GM21528 (cell line): ENCODE data around the gene KCNH2.
"Not testable (repeated sequence)": the region's sequence is repeated elsewhere in the genome, so short reads cannot be mapped to it uniquely, and the experiment has no call there.

ENCODE experiments used
- ATAC-seq: cut with Tn5 transposase; IDR thresholded peaks from one replicate; pipeline ENCODE4 v1.9.1; 2021; ENCODE audit warnings: mild to moderate bottlenecking, moderate library complexity; ENCODE audit not compliant: unreplicated experiment, low FRiP score

Gene KCNH2, protein sequence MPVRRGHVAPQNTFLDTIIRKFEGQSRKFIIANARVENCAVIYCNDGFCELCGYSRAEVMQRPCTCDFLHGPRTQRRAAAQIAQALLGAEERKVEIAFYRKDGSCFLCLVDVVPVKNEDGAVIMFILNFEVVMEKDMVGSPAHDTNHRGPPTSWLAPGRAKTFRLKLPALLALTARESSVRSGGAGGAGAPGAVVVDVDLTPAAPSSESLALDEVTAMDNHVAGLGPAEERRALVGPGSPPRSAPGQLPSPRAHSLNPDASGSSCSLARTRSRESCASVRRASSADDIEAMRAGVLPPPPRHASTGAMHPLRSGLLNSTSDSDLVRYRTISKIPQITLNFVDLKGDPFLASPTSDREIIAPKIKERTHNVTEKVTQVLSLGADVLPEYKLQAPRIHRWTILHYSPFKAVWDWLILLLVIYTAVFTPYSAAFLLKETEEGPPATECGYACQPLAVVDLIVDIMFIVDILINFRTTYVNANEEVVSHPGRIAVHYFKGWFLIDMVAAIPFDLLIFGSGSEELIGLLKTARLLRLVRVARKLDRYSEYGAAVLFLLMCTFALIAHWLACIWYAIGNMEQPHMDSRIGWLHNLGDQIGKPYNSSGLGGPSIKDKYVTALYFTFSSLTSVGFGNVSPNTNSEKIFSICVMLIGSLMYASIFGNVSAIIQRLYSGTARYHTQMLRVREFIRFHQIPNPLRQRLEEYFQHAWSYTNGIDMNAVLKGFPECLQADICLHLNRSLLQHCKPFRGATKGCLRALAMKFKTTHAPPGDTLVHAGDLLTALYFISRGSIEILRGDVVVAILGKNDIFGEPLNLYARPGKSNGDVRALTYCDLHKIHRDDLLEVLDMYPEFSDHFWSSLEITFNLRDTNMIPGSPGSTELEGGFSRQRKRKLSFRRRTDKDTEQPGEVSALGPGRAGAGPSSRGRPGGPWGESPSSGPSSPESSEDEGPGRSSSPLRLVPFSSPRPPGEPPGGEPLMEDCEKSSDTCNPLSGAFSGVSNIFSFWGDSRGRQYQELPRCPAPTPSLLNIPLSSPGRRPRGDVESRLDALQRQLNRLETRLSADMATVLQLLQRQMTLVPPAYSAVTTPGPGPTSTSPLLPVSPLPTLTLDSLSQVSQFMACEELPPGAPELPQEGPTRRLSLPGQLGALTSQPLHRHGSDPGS

DNA sequence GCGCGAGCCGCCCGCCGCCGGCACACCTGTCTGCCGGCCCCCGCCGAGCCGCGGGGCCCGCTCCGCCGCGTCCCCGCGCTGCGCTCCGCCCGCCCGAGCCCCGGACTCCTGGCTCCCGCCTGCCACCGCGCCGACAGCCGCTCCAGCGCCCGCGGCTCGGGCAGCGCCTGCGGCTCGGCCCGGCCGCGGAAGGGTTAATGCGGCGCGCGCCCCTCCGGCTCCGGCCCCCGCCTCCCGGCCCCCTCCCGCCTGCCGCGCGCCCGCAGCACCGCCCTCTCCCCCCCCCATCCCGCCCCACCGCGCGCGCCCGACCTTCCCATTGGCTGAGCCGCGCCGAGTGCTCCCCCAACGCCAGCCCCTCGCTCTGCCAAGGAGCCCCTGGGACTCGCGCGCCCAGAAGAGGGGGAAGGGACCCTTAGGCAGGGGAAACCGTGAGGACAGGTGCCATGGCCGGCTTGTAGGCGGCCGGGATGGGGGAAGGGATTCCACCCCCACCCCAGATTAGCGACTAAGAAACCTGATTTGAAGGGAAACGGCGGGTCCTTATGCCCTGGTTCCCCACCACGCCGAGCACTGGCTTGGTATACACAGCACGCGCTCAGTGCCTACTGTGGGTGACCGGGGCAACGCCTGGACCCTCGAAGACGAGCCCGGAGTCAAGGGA, at the start of gene KCNH2:
KCNH2 (minus strand) TSS at position 196 of the 664 bp plus-strand sequence. CDS start 408 bp downstream, outside the sequence.
- no peak for ATAC-seq

DNA sequence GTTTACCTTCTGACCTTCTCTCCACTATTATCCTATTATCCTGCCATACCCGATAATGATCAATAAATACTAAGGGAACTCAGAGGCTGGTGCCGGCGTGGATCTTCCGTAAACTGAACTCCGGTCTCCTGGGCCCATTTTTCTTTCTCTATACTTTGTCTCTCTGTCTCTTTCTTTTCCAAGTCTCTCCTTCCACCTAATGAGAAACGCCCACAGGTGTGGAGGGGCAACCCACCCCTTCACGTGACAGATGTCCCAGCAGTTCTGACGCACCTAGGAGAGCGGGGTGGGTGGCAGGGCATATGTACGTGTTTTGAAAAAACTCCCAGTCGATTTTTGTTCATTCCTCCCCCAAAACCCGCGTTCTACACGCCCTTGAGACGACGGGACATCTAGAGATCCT, 49.6 kb upstream of the KCNH2 start:
- not testable (repeated sequence) for ATAC-seq

DNA sequence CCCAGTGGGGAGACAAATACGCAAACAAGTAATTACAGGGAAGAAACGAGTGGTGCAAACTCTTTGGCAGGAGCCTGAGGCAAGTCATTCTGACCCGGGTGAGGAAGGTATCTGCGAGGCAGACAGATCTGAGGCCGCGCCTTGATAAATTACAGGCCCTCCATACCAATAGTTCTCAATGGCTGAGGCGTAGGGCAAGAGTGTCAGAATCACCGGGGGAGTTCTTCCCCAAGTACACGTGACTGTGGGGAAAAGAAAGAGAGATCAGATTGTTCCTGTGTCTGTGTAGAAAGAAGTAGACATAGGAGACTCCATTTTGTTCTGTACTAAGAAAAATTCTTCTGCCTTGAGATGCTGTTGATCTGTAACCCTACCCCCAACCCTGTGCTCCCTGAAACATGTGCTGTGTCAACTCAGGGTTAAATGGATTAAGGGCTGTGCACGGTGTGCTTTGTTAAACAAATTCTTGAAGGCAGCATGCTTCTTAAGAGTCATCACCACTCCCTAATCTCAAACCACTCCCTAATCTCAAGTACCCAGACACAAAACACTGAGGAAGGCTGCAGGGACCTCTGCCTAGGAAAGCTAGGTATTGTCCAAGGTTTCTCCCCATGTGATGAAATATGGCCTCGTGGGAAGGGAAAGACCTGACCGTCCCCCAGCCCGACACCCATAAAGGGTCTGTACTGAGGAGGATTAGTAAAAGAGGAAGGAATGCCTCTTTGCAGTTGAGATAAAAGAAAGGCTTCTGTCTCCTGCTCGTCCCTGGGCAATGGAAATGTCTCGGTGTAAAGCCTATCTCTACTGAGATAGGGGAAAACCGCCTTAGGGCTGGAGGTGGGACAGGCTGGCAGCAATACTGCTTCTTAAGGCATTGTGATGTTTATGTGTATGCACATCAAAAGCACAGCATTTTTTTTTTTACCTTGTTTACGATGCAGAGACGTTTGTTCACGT, 48.9 kb upstream of the KCNH2 start:
- ATAC-seq: not testable (repeated sequence)

DNA sequence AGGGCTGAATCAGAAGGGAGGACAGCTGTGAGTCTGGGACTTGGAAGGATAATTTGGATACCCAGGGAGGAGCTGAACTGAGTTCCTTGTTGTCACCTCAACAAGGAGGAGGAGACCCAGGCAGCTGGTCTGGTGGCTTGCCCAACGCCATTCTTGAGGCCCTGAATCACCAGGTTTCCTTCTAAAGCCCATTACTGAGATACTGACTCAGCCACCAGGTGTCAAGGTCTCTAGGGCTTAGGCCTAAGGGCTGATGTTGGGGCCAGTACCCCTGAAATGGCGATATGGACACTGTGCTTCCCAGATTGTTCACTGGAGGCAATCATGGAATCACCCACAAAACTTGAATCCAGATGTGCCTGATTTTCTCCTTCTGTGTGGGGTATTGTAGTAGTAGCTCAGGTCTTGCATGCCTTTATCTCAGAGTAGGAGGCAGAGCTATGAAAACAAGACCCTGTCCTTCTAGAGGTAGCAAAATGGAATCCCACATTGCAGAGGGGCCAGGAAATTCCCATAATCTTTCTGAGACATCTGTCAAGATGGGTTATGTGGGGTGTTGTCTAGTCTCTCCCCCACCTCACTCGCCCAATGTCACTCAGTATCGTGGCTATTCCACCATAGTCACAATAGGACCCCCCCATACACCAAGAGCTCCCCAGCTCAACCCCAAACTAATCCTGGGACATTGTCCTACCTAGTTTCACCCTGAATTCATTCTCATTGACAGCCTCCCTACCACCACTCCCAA, 48.0 kb upstream of the KCNH2 start:
- no peak for ATAC-seq

DNA sequence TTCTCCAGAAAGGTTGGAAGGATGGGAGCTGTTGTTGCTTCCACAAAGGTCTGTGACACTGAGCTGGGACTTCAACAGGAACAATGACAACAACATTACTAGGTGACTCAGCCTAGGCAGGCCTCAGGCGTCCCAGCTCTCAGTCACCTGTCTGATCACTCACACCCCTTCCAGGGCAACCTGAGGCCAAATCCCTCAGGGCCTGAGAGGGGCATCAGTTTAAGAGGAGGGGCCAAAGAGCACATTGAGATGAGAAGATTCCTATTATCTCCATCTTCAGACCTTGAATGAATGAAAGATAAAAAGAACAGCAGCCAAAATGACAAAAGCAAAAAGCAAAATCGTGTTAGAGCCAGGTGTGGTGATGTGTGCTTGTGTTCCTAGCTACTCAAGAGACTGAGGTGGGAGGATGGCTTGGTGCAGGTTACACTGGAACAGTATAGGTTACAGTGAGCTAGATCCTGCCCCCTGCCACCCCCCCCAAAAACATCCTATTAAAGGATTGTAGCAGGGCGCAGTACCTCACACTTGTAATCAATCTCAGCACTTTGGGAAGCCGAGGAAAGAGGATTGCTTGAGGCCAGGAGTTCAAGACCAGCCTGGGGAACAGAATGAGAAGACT, 46.4 kb upstream of the KCNH2 start, which contains the start of gene ATG9B:
ATG9B (minus strand) TSS at position 60 of the 622 bp plus-strand sequence. CDS start 71 bp downstream, outside the sequence.
- ATAC-seq: no peak

DNA sequence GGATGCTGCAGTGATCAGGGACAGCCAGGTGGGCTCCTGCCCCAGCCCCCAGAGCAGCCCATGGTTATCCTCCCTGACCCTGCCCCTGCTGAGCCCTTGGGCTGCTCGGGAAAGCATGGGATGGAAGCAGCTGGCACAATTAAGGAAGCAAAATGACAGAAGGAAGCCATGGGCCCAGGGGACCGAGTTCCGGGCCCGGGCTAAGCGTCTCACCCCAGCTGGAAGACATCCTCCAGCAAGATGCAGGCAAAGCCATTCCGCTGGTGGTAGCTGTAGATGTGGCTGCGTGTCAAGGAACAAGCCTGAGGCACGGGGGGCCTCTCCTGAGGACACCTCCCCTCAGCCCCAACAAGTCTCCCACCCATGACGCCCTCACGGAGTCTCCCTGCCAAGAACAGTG, 45.1 kb upstream of the KCNH2 start:
- ATAC-seq: no peak

DNA sequence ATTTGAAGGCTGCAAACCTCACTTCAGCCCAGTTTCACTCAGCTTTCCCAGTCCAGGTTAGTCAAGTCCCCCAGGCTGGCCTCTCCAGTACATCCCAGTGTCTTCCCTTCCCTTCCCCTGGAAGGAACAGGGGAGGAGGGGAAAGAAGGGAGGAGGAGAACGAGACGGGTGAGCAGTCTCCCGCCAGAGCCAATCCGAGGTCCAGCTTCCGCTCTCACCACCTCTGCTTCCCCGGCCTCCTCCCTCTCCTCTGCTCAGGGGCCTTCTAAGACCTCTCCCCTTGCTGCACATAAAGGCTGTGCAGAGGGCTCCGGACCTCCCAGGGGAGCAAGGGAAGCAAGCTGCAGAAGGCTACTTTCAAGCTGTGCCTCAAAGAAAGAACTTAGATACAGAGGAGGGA, 42.1 kb upstream of the KCNH2 start:
- no peak for ATAC-seq

DNA sequence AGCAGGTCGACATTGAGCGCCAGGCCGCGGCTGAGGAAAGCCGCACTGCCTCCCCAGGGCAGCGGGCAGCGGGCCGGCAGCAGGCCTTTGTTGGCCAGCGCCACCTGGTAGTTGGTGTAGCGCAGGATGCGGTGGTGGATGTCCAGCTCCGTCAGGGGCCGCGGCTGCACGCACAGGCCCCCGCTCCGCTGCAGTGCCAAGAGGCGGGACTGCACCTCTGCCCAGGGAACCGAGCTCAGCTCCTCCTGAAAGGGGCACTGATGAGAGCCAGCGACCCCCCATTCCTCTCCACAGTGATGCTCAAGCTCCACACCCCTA, 41.0 kb upstream of the KCNH2 start:
- no peak for ATAC-seq

DNA sequence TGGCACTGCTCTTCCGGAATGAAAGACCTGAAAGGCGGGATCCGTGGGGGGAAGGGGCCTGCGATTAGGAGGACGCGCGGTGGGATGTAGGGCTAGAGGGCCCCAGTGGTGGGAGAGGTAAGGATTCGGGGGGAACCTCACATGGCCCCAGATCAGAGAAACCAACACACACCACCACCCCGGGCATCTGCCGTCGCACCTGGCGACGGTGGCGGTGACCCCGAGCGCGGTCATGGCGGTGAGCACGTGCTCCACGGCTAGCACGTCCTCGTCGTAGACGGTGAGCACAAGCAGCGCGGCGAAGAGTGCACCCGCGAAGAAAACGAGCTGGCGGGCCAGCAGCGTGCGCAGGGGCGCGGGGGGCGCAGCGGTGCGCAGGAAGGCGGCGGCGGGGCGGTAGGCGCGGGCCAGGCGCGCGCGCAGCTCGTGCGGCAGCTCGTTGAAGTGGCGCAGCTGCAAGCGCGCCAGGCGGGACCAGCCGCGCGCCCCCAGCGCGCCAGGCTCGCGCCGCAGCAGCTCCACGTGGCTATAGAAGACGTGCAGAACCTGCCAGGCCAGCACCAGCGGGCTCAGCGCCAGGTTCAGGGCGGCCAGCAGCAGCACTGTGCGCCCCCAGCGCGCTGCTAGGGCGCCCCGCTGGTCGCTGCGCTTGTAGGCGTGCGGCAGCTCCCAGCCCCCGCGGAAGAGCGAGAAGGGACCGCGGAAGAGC, 40.5 kb upstream of the KCNH2 start:
- no peak for ATAC-seq

DNA sequence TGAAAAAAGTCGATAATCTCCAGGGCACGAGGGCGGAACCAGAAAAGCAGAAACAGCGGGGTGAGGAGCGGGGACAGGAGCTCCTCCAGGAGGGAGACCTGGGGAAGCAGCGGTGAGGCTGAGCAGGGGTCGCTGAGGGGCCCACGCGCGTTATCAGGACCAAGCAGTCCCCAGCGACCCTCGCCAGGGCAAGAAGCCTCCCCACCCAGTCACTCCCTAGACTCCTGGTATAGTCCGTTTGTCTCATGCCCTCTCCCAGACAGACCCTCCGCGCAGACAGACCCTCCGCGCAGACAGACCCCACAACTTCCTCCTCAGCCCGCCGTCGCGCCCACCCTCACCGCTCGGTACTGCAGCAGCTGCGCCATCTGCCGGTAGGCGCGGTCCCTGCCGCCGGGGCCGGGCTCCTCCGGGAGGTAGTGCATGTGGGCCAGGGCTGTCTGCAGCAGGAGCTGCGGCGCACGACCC, 39.9 kb upstream of the KCNH2 start:
- no peak for ATAC-seq

DNA sequence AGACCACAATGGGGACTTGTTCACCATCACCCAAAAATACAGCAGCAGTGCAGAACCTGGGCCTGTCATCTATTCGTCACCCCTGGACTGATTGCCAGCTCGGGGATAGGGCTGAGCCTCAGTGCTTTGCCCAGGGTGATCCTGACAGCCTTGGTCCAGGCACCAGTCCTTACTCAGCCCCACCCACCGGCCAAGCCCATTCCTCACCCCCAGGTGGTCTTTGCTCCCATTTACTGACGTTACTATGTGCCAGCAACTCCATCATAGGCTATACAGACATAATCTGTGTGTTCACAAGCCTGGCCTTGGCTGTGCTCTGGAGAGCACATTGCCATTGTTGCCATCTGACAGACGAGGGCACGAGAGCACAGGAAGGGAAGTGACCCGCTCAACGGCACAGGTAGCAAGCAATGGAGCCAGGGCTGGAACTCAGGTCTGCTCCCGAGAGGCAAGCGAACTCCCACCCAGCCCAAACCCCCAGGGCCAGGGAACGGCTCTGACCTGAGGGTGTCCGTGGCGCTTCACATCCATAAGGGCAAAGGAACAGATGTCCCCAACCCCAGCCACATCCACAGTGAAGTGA, 39.3 kb upstream of the KCNH2 start:
- ATAC-seq: no peak

DNA sequence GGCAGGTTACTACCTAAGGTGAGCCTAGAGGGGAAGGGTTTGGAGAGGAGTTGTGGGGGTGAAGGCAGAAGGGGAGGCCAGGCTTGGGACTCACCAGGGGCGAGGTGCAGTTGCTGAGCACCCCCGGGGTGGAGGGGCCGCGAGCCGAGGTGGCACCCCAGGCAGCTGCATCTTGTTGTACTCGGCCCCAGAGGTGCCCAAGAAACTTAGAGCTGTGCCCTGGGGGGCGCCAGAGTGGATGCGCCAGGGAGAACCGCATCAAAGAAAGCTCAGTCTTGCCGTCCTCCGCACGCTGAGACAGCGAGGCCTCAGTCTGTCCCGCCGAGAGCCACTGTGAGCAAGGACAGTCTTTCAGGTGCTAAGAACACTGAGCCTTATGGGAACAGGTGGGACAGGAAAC, 38.8 kb upstream of the KCNH2 start:
- no peak for ATAC-seq

DNA sequence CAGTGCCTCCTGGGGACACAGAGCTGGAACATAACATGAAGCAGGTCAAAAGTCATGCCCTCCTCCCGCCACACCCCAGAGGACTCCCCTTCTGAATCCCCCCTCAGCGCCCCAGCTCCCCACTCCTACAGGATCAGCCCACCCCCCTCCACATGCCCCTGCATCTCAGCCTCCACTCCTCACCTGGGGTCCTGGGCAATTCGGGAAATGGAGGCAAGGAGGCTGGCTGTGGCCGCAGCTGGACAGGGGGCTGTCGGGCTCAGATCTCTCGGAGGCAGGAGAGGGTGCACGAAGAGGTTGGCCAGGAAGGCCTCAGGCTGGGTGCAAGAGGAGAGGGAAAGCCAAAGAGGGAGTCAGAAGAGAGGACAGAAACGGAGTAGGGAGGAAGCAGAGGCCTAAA, 38.4 kb upstream of the KCNH2 start:
- ATAC-seq: no peak

DNA sequence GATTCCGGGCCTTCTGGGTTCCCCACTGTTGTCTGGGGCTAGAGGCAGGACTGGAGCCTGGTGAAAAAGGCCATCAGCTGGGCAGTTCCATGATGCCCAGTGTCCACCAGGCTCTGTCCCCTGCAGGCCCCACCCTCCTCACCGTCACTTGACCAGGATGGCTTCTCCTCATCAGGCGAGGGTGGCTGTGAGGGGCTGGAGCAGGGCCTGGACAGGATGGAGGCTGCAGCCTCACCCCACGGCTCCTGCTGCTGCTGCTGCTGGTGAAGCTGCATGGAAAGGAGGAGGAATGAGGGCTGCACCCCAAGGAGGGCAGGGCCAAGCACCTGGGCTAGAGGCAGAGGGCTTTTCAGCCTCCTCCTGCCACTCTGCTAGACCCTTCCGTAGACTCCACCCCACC, 37.8 kb upstream of the KCNH2 start:
- ATAC-seq: no peak

DNA sequence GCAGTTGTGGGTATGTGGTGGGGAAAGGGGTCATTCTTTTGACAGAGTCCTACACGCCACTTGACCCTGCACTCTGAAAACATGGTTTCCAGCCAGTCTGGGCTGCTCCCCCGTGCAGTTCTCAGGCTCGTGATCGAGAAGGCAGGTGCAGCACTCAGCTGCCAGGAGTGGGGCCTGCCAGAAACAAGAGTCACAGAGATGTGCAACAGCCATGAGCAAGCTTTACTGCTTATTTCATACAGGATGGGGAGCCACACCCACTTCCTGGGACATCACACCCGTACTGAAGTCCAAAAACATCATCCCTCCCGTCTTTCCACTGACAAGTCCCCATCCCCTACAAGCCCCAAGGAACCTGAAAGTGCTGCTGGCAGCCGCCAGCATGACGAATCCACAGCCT, 36.8 kb upstream of the KCNH2 start:
- ATAC-seq: no peak

DNA sequence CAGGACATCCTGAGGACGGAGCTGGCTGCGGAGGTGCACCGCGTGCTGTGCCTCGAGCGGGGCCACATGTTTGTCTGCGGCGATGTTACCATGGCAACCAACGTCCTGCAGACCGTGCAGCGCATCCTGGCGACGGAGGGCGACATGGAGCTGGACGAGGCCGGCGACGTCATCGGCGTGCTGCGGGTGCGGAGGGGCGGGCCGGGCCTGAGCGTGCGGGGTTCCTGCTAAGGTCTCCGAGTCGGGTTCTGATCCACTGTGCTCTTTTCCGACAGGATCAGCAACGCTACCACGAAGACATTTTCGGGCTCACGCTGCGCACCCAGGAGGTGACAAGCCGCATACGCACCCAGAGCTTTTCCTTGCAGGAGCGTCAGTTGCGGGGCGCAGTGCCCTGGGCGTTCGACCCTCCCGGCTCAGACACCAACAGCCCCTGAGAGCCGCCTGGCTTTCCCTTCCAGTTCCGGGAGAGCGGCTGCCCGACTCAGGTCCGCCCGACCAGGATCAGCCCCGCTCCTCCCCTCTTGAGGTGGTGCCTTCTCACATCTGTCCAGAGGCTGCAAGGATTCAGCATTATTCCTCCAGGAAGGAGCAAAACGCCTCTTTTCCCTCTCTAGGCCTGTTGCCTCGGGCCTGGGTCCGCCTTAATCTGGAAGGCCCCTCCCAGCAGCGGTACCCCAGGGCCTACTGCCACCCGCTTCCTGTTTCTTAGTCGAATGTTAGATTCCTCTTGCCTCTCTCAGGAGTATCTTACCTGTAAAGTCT, 35.8 kb upstream of the KCNH2 start:
- ATAC-seq: no peak

DNA sequence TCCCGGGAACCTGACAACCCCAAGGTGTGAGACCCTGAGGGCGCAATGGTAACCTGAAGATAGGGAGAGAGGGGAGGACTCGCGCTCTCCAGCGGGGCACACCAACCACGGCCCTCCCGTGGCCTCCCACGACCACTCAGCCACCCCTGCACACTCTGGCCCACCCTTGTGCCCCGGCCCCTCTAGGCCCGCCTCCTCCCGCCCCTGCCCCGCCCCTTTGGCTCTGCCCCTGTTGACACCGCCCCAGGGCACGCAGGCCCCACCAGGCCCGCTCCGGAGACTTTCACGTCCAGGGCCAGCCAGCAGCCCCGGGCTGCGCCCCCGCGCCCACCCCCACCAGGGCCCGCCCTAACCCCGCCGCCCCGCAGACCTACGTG, 35.2 kb upstream of the KCNH2 start:
- no peak for ATAC-seq
